Mucosa of stomach (tissue), 1 donor: ENCODE measurements around the gene TPPP.
"Not testable (repeated sequence)": the region's sequence is repeated elsewhere in the genome, so short reads cannot be mapped to it uniquely, and the experiment has no call there.

Source experiments
- H3K27me3 ChIP-seq: one replicate; pipeline ENCODE4 v1.7.0; 2013; ENCODE audit warnings: mild to moderate bottlenecking, low read length; ENCODE audit not compliant: control insufficient read depth, insufficient read depth
- H3K36me3 ChIP-seq: one replicate; pipeline ENCODE4 v1.7.0; 2013; ENCODE audit warnings: low read length; ENCODE audit not compliant: control insufficient read depth, insufficient read depth
- H3K4me1 ChIP-seq: one replicate; pipeline ENCODE4 v1.7.0; 2013; ENCODE audit warnings: mild to moderate bottlenecking, low read length; ENCODE audit not compliant: control insufficient read depth, insufficient read depth
- H3K4me3 ChIP-seq: one replicate; pipeline ENCODE4 v1.7.0; 2013; ENCODE audit warnings: low read length
- H3K9ac ChIP-seq: one replicate; pipeline ENCODE4 v1.7.0; 2013; ENCODE audit warnings: mild to moderate bottlenecking, low read length, moderate library complexity
- H3K9me3 ChIP-seq: one replicate; pipeline ENCODE4 v1.7.0; 2013; ENCODE audit warnings: mild to moderate bottlenecking, low read length, moderate library complexity; ENCODE audit not compliant: control insufficient read depth
- donor health status: Pancreatic carcinoma.

Gene TPPP

DNA sequence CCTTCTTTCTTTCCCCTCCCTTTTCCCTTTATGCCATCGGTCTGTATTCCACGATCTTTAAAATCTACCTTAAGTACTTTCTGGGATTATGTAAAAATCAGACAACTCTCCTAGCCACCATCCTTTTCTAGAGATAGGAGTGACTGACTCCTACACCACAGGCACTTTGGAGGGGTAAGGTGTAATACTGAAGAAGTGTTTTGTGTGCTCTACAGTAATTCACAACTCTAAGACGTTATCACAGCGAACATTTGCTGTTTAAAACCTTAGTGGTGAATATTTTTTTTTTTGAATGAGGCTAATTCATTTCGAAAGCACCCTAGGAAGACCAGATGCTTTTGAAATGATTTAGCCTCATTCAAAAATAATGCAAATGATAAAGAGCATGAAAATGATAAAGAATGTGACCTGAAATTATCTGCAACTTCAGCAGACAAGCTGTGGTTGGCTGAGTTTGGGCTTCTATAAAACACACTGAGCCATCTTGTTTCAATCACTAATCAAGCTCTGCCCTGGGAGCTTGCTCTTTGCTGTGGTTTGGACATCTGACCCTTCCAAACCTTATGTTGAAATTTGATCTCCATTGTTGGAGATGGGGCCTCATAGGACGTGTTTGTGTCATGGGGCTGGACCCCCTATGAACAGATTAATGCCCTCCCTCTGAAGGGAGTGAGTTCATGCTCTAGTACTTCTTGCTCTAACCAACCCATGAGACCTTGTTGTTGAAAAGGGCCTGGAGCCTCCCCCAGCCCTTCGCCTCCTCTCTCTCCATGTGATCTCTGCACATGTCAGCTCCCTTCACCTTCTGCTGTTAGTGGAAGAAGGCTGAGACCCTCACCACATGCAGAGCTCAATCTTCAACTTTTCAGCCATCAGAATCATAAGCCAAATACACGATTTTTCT is 21.3 kb upstream of the TPPP start:
- H3K9ac ChIP-seq, H3K36me3 ChIP-seq, H3K4me1 ChIP-seq, H3K9me3 ChIP-seq, H3K4me3 ChIP-seq, H3K27me3 ChIP-seq: not testable (repeated sequence)

- not testable (repeated sequence) for H3K36me3 ChIP-seq, H3K9me3 ChIP-seq, H3K4me3 ChIP-seq, H3K4me1 ChIP-seq, H3K27me3 ChIP-seq, H3K9ac ChIP-seq
Measured at GRCh38 chr5:713686-714085, 20.5 kb upstream of the TPPP start.

- not testable (repeated sequence) for H3K36me3 ChIP-seq, H3K4me1 ChIP-seq, H3K27me3 ChIP-seq
Measured at GRCh38 chr5:708848-709517, 15.8 kb upstream of the TPPP start.

DNA sequence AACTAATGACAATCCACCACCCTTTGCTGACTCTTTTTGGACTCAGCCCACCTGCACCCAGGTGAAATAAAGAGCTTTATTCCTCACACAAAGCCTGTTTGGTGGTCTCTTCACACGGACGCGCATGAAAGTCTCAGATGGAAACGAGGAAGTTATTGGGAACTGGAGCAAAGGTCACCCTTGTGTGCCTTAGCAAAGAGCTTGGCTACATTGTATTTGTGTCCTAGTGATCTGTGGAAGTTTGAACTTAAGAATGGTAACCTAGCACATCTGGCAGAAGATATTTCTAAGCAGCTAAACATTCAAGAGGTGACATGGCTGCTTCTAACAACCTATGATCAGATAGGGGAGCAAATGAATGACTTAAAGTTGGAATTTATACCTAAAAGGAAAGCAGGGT is 15.2 kb upstream of the TPPP start:
- H3K4me3 ChIP-seq, H3K36me3 ChIP-seq, H3K9me3 ChIP-seq, H3K4me1 ChIP-seq, H3K9ac ChIP-seq, H3K27me3 ChIP-seq: not testable (repeated sequence)

More at GRCh38 chr5:708848-709517, 15.8 kb upstream of the TPPP start:
- H3K4me3 ChIP-seq, H3K9me3 ChIP-seq, H3K9ac ChIP-seq: not testable (repeated sequence)

- not testable (repeated sequence) for H3K4me3 ChIP-seq, H3K4me1 ChIP-seq, H3K36me3 ChIP-seq, H3K9me3 ChIP-seq, H3K27me3 ChIP-seq, H3K9ac ChIP-seq
Measured at GRCh38 chr5:706127-706526, 13.0 kb upstream of the TPPP start.

DNA sequence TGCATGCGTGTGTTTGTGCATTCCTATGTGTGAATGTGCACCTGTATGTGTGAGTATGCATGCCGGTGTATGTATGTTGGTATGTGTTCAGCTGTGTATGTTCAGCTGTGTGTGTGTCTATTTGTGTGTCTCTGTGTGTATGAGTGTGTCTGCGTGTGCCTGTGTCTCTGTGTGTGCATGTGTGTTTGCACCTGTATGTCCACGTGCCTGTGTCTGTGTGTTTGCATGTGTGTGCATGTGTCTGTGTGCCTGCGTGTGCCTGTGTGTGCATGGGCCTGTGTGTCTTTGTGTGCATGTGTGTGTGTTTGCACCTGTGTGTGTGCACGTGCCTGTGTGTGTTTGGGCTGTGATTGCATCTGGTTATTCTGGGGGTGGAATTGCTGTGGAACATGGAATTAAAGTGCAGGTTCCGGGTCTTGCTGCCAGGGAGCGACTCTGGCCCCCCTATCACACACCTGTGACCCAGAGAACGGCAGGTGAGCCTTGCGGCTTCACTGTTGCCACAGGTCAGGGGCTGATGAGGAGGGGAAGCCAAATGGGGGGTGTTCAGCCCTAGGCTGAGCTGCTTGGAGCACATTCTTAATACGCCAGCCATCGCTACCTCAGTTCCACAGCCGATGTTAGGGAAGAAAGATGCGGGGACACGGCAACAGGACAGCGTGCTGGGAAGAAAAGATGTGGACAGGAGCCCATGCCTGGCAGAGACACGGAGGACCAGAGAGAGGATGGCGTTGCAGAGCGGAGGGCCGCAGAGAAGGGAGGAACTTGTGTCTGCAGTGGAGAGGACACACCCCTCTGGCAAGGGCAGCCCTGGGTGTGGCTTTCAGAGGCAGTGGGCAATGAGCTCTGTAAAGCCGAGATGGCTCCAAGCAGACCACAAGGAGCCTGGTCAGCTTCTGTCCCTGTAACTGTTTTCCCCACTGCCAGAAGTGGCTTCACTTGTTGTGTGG is 3.9 kb upstream of the TPPP start:
- H3K9me3 ChIP-seq, H3K36me3 ChIP-seq, H3K4me1 ChIP-seq, H3K4me3 ChIP-seq, H3K27me3 ChIP-seq, H3K9ac ChIP-seq: not testable (repeated sequence)

DNA sequence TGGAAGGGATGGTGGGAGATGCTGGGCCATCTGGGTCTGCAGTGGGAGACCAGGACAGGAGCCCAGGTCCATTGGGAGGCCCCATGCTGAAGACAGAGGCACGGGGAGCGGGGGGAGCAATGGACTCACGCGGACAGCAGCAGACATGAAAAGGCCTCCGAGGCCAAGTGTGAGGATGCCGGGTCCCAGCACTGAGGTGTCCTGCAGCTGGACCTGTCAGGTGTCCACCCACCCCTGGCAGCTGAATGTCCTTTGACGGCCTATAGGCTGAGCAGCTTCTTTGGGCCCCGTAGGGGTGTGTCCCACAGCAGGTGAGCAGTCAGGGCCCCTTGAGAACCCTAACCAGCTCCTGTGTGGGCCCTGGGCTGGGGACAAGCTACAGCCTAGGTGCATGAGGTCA is 3.0 kb upstream of the TPPP start:
- not testable (repeated sequence) for H3K27me3 ChIP-seq, H3K4me3 ChIP-seq, H3K4me1 ChIP-seq, H3K9ac ChIP-seq, H3K9me3 ChIP-seq, H3K36me3 ChIP-seq

- H3K9ac ChIP-seq, H3K9me3 ChIP-seq, H3K36me3 ChIP-seq, H3K4me3 ChIP-seq, H3K27me3 ChIP-seq, H3K4me1 ChIP-seq: not testable (repeated sequence)
Measured at GRCh38 chr5:695475-695874, 2.3 kb upstream of the TPPP start.

- H3K4me1 ChIP-seq, H3K4me3 ChIP-seq, H3K36me3 ChIP-seq, H3K9ac ChIP-seq, H3K27me3 ChIP-seq, H3K9me3 ChIP-seq: not testable (repeated sequence)
Measured at GRCh38 chr5:694042-694431, 885 bp upstream of the TPPP start.

- not testable (repeated sequence) for H3K36me3 ChIP-seq, H3K27me3 ChIP-seq, H3K4me3 ChIP-seq, H3K4me1 ChIP-seq, H3K9me3 ChIP-seq
- H3K9ac ChIP-seq: peak overlapping the region; percentile 65
Measured at GRCh38 chr5:692529-693041, 567 bp downstream of the TPPP start.

DNA sequence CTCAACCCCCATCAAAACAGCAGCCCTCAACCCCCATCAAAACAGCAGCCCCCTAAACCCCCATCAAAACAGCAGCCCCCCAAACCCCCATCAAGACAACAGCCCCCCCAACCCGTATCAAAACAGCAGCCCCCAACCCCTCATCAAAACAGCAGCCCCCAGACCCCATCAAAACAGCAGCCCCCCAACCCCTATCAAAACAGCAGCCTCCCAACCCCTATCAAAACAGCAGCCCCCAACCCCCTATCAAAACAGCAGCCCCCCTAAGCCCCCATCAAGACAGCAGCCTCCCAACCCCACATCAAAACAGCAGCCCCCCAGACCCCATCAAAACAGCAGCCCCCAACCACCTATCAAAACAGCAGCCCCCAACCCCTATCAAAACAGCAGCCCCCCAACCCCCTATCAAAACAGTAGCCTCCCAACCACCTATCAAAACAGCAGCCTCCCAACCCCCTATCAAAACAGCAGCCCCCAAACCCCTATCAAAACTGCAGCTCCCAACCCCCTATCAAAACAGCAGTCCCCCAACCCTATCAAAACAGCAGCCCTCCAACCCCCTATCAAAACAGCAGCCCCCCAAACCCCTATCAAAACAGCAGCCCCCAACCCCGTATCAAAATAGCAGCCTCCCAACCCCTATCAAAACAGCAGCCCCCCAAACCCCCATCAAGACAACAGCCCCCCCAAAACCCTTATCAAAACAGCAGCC is 1.2 kb downstream of the TPPP start:
- peak overlapping the region; percentile 65 for H3K9ac ChIP-seq

More for the DNA sequence above, 1.2 kb downstream of the TPPP start:
- H3K27me3 ChIP-seq: no peaks in the 10 kb centered on the region
- H3K4me3 ChIP-seq: no peak overlapping the region
- no peaks in the 10 kb centered on the region for H3K4me1 ChIP-seq
- H3K36me3 ChIP-seq: no peaks in the 10 kb centered on the region
- H3K9me3 ChIP-seq: no peaks in the 10 kb centered on the region
